HCT116 (cell line): ENCODE data around the gene SAE1. TPM values are rescaled to one million over a fixed set of nuclear protein-coding genes. Genes with fewer than 3 reads are reported as not detected.
A peak's percentile ranks its signal among the peaks of the same experiment; 100 is the strongest.

Source experiments
- ATAC-seq: fragments of 200-7000 bp; cut with Tn5 transposase; 2 replicates; pipeline ENCODE4 v1.9.1; 2020; ENCODE audit warnings: mild to moderate bottlenecking, moderate library complexity
- BruUV-seq: library from RNA; stranded (reverse); fragments of 400-500 nt; replicated peaks from 2 replicates; lab custom pipeline; 2021; lab: Mats Ljungman, UMichigan
- CTCF ChIA-PET: fragments of 300-600 bp; sonication (Branson Sonifier 250); formaldehyde crosslinking; loops from one replicate; lab custom pipeline; 2021; ENCODE audit warnings: antibody characterized with exemption; lab: Charles Lee
- POLR2A ChIA-PET: fragments of 300-600, 350-600 bp; sonication (Branson Sonifier 250); formaldehyde crosslinking; loops from one replicate; lab custom pipeline; 2021; ENCODE audit warnings: antibody characterized with exemption; lab: Charles Lee
- RAD21 ChIA-PET, 2 experiments: fragments of 300-600 bp; sonication (Branson Sonifier 250); formaldehyde crosslinking; loops; one replicate each; lab custom pipeline; 2023; ENCODE audit warnings: low total read pairs in 2 of 2; ENCODE audit not compliant: uncharacterized antibody in 2 of 2, unreplicated experiment in 2 of 2, low non-redundant PET in 1 of 2; lab: Charles Lee
- DNase-seq: peaks from one replicate; pipeline ENCODE4 v3.0.0-alpha.2; 2010; ENCODE audit warnings: low read depth, low spot score
- H2AFZ ChIP-seq: fragments of 200-600 bp; shearing (Covaris generic), sonication (generic); 2 replicates; pipeline ENCODE4 v1.6.1; 2017; ENCODE audit warnings: low read depth, mixed run types, mixed read lengths, antibody characterized with exemption, low read length; ENCODE audit not compliant: poor library complexity, severe bottlenecking
- H3K27ac ChIP-seq: 2 replicates; pipeline ENCODE4 v1.5.1; 2012; ENCODE audit warnings: low read depth, low read length
- H3K27me3 ChIP-seq: fragments of 200-600 bp; sonication (generic); 2 replicates; pipeline ENCODE4 v1.6.1; 2016; ENCODE audit warnings: mixed run types, low read length, mixed read lengths; ENCODE audit not compliant: insufficient read depth
- H3K36me3 ChIP-seq, 2 experiments: fragments of 200-500 bp in 1 of 2; fragments of 200-600 bp in 1 of 2; sonication (Bioruptor generic) in 1 of 2; sonication (generic) in 1 of 2; 2 replicates each; pipeline versions ENCODE4 v1.5.1 to v1.6.1; 2014 to 2016; ENCODE audit warnings: low read length in 2 of 2, inconsistent platforms in 1 of 2, mixed read lengths in 1 of 2, mixed run types in 1 of 2; ENCODE audit not compliant: insufficient read depth in 2 of 2, control insufficient read depth in 1 of 2
- H3K4me1 ChIP-seq, 2 experiments: fragments of 200-600 bp in 1 of 2; sonication (generic) in 1 of 2; 2 replicates each; pipeline versions ENCODE4 v1.5.1 to v1.6.1; 2012 to 2017; ENCODE audit warnings: low read length in 2 of 2, inconsistent platforms in 1 of 2, mild to moderate bottlenecking in 1 of 2, mixed read lengths in 1 of 2, mixed run types in 1 of 2, moderate library complexity in 1 of 2; ENCODE audit not compliant: insufficient read depth in 2 of 2, control insufficient read depth in 1 of 2
- H3K4me2 ChIP-seq: fragments of 200-600 bp; sonication (generic); 2 replicates; pipeline ENCODE4 v1.6.1; 2017; ENCODE audit warnings: mixed run types, low read length, mixed read lengths
- H3K4me3 ChIP-seq, 2 experiments: fragments of 200-600 bp in 1 of 2; sonication (generic) in 1 of 2; replicated peaks in 1 of 2; 2 replicates each; pipeline ENCODE4 v1.5.1; 2011 to 2016; ENCODE audit warnings: low read length in 2 of 2, control low read depth in 1 of 2, low read depth in 1 of 2, mild to moderate bottlenecking in 1 of 2, mixed read lengths in 1 of 2, mixed run types in 1 of 2
- H3K79me2 ChIP-seq: fragments of 200-600 bp; sonication (generic); 2 replicates; pipeline ENCODE4 v1.6.1; 2017; ENCODE audit warnings: mild to moderate bottlenecking, mixed run types, low read length, moderate library complexity, mixed read lengths; ENCODE audit not compliant: insufficient read depth
- H3K9ac ChIP-seq: fragments of 200-600 bp; sonication (generic); 2 replicates; pipeline ENCODE4 v1.6.1; 2016; ENCODE audit warnings: low read length, mixed read lengths
- H3K9me2 ChIP-seq: fragments of 200-600 bp; sonication (generic), shearing (Covaris generic); 2 replicates; pipeline ENCODE4 v1.6.1; 2017; ENCODE audit warnings: mixed run types, mild to moderate bottlenecking, moderate library complexity; ENCODE audit not compliant: insufficient read depth
- H3K9me3 ChIP-seq, 2 experiments: fragments of 200-500 bp in 1 of 2; fragments of 200-600 bp in 1 of 2; sonication (Bioruptor generic) in 1 of 2; sonication (generic) in 1 of 2; 2 replicates each; pipeline ENCODE4 v1.6.1; 2014 to 2017; ENCODE audit warnings: low read length in 2 of 2, mixed read lengths in 2 of 2, inconsistent platforms in 1 of 2, low read depth in 1 of 2, mild to moderate bottlenecking in 1 of 2, mixed run types in 1 of 2, moderate library complexity in 1 of 2; ENCODE audit not compliant: control insufficient read depth in 1 of 2, insufficient read depth in 1 of 2
- H4K20me1 ChIP-seq: fragments of 200-600 bp; sonication (generic), shearing (Covaris generic); 2 replicates; pipeline ENCODE4 v1.6.1; 2017; ENCODE audit warnings: mixed run types, mild to moderate bottlenecking, moderate library complexity; ENCODE audit not compliant: insufficient read depth
- ATF3 ChIP-seq: IDR thresholded peaks from 2 replicates; pipeline ENCODE4 v1.6.1; 2012
- CEBPB ChIP-seq: IDR thresholded peaks from 2 replicates; pipeline ENCODE4 v1.6.1; 2012; ENCODE audit warnings: low read depth
- EGR1 ChIP-seq: IDR thresholded peaks from 2 replicates; pipeline ENCODE4 v1.6.1; 2012; ENCODE audit warnings: low read depth
- ELF1 ChIP-seq: IDR thresholded peaks from 2 replicates; pipeline ENCODE4 v1.6.1; 2012; ENCODE audit warnings: low read depth, borderline replicate concordance
- EZH2 ChIP-seq: fragments of 200-600 bp; sonication (generic); IDR thresholded peaks from 2 replicates; pipeline ENCODE4 v1.6.1; 2017; ENCODE audit warnings: antibody characterized with exemption, mixed run types
- EZH2phosphoT487 ChIP-seq: fragments of 200-600 bp; IDR thresholded peaks from 2 replicates; pipeline ENCODE4 v1.6.1; 2018; ENCODE audit warnings: antibody characterized with exemption, borderline replicate concordance
- FOSL1 ChIP-seq: IDR thresholded peaks from 2 replicates; pipeline ENCODE4 v1.6.1; 2012; ENCODE audit warnings: low read depth
- POLR2A ChIP-seq: IDR thresholded peaks from 2 replicates; pipeline ENCODE4 v1.7.0; 2011; ENCODE audit warnings: borderline replicate concordance; ENCODE audit not compliant: insufficient read depth, insufficient read length; ENCODE audit errors: extremely low read depth
- POLR2AphosphoS5 ChIP-seq: IDR thresholded peaks from 2 replicates; pipeline ENCODE4 v1.6.1; 2011; ENCODE audit warnings: mild to moderate bottlenecking, low read depth, low read length, moderate library complexity
- RAD21 ChIP-seq: IDR thresholded peaks from 2 replicates; pipeline ENCODE4 v1.6.1; 2012; ENCODE audit warnings: low read depth, mild to moderate bottlenecking
- SP1 ChIP-seq: IDR thresholded peaks from 2 replicates; pipeline ENCODE4 v1.6.1; 2012; ENCODE audit warnings: low read depth
- TCF7L2 ChIP-seq: IDR thresholded peaks from 2 replicates; pipeline ENCODE4 v1.7.0; 2011; ENCODE audit warnings: borderline replicate concordance, inconsistent platforms; ENCODE audit not compliant: insufficient read depth, insufficient read length; ENCODE audit errors: extremely low read depth
- YY1 ChIP-seq: IDR thresholded peaks from 2 replicates; pipeline ENCODE4 v1.6.1; 2011; ENCODE audit warnings: low read length, low read depth, moderate library complexity, mild to moderate bottlenecking; ENCODE audit not compliant: insufficient replicate concordance; ENCODE audit errors: extremely low read depth
- intact Hi-C: fragments of 100-400 bp; cut with micrococcal nuclease; formaldehyde crosslinking; loops from 2 replicates; pipeline ENCODE4 v1.10.0; 2022
- total RNA-seq: library from RNA; stranded (reverse); gene quantifications from one replicate; pipeline ENCODE4 v1.2.1, GENCODE V29; 2021; ENCODE audit not compliant: unreplicated experiment
- TF ChIP-seq, protein P1 (sequence below): IDR thresholded peaks from 2 replicates; pipeline ENCODE4 v1.6.1; 2012
- TF ChIP-seq, protein P2 (sequence below): IDR thresholded peaks from 2 replicates; pipeline ENCODE4 v1.6.1; 2012; ENCODE audit warnings: low read depth

Gene SAE1
- total RNA-seq, 1 experiment from 2014 or later, result 213 TPM

- H4K20me1 ChIP-seq, result peaks cover 13% of the 10 kb centered on the region; the same call in 1 of the 2 replicates
- peak overlapping the region; percentile 76 for H3K27ac ChIP-seq
- no peak overlapping the region for H2AFZ ChIP-seq
- H3K4me3 ChIP-seq, result no peak overlapping the region
- H3K79me2 ChIP-seq, result peaks cover 82% of the 10 kb centered on the region
- no peaks in the 10 kb centered on the region for H3K27me3 ChIP-seq
- CTCF ChIA-PET, result interaction anchor here (2.5 kb wide), 1 partner anchor 22 kb away, joined by 10 read pairs; no protein-coding TSS in a partner anchor
- no TSS peak for BruUV-seq
- ATAC-seq (no peak), DNase-seq (no peak)
- H3K9me2 ChIP-seq, result no peaks in the 10 kb centered on the region
- RAD21 ChIA-PET, result no interaction called here
- no peaks in the 10 kb centered on the region for H3K9me3 ChIP-seq
- H3K4me2 ChIP-seq, result peak overlapping the region; percentile 62
- peaks cover 2 to 9% of the 10 kb centered on the region in 2 experiments; a peak in 3 of 4 replicates for H3K36me3 ChIP-seq
- H3K4me1 ChIP-seq, result peaks cover 88 to 89% of the 10 kb centered on the region in 2 experiments
- POLR2A ChIA-PET, result no interaction called here
- intact Hi-C loops, result no loop called here
- TF ChIP-seq, protein P1, sequence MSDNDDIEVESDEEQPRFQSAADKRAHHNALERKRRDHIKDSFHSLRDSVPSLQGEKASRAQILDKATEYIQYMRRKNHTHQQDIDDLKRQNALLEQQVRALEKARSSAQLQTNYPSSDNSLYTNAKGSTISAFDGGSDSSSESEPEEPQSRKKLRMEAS, result no peak
- TF ChIP-seq RAD21 (no peak), POLR2AphosphoS5 (no peak), ELF1 (no peak), ATF3 (no peak)
- 0 out of 2 replicates have a peak overlapping the region, but pooled peaks have one; percentile 47 for H3K9ac ChIP-seq
Observed at GRCh38 chr19:47188507-47189033, 57.9 kb downstream of the SAE1 start.

GRCh38 chr19:47190167-47190727 is 59.6 kb downstream of the SAE1 start:
- BruUV-seq, result no TSS peak
- Histone ChIP-seq H3K9me3 (no peaks in the 10 kb centered on the region), H2AFZ (no peak overlapping the region), H3K27ac (peak overlapping the region; percentile 76), H3K4me2 (peak overlapping the region; percentile 62), H3K4me1 (peaks cover 72 to 85% of the 10 kb centered on the region in 2 experiments), H3K36me3 (peaks cover 0 to 4% of the 10 kb centered on the region in 2 experiments; a peak in 1 of 4 replicates), H3K9ac (peak overlapping the region; percentile 47), H3K4me3 (peak overlapping the region in 1 of 2 experiments; percentile 21; a peak in 1 of 4 replicates), H3K27me3 (no peaks in the 10 kb centered on the region), H4K20me1 (peaks cover 13% of the 10 kb centered on the region; the same call in 1 of the 2 replicates), H3K9me2 (no peaks in the 10 kb centered on the region), H3K79me2 (peaks cover 84% of the 10 kb centered on the region)
- RAD21 ChIA-PET, result no interaction called here
- POLR2A ChIA-PET, result interaction anchor here (1.9 kb wide), 1 partner anchor 36 kb away, joined by 7 read pairs; no protein-coding TSS in a partner anchor
- ATAC-seq (peak; percentile 85), DNase-seq (peak; percentile 93)
- intact Hi-C loops, result no loop called here
- CTCF ChIA-PET, result interaction anchor here (0.5 to 1.5 kb wide), 6 partner anchors 21 to 1429 kb away, joined by 3 to 7 read pairs (median 3); partner anchors contain the start of gene RPL18
- TF ChIP-seq, protein P2, sequence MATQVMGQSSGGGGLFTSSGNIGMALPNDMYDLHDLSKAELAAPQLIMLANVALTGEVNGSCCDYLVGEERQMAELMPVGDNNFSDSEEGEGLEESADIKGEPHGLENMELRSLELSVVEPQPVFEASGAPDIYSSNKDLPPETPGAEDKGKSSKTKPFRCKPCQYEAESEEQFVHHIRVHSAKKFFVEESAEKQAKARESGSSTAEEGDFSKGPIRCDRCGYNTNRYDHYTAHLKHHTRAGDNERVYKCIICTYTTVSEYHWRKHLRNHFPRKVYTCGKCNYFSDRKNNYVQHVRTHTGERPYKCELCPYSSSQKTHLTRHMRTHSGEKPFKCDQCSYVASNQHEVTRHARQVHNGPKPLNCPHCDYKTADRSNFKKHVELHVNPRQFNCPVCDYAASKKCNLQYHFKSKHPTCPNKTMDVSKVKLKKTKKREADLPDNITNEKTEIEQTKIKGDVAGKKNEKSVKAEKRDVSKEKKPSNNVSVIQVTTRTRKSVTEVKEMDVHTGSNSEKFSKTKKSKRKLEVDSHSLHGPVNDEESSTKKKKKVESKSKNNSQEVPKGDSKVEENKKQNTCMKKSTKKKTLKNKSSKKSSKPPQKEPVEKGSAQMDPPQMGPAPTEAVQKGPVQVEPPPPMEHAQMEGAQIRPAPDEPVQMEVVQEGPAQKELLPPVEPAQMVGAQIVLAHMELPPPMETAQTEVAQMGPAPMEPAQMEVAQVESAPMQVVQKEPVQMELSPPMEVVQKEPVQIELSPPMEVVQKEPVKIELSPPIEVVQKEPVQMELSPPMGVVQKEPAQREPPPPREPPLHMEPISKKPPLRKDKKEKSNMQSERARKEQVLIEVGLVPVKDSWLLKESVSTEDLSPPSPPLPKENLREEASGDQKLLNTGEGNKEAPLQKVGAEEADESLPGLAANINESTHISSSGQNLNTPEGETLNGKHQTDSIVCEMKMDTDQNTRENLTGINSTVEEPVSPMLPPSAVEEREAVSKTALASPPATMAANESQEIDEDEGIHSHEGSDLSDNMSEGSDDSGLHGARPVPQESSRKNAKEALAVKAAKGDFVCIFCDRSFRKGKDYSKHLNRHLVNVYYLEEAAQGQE, result no peak
- TF ChIP-seq POLR2AphosphoS5, result peak; percentile 66
- TF ChIP-seq EZH2, result no peak
- TF ChIP-seq SP1, result peak; percentile 92
- peak; percentile 33; the same call in 1 of the 2 replicates for TF ChIP-seq EGR1
- TF ChIP-seq RAD21, result no peak; the same call in 1 of the 2 replicates
- peak; percentile 77 for TF ChIP-seq FOSL1
- TF ChIP-seq EZH2phosphoT487, result no peak
- peak; percentile 98 for TF ChIP-seq TCF7L2
- TF ChIP-seq POLR2A, result no peak
- no peak for TF ChIP-seq YY1
- peak; percentile 74; the same call in 1 of the 2 replicates for TF ChIP-seq CEBPB
